PC-9 (cell line): Measurements from ENCODE around the gene OCA2.

Source experiments
- CTCF ChIP-seq: fragments of 200-600 bp; sonication (generic); conservative IDR thresholded peaks from 2 replicates; pipeline ENCODE4 v1.6.1; 2017; ENCODE audit warnings: mixed run types, antibody characterized with exemption, mild to moderate bottlenecking, moderate library complexity
- EZH2 ChIP-seq: fragments of 200-600 bp; sonication (generic); IDR thresholded peaks from 2 replicates; pipeline ENCODE4 v1.8.0; 2017; ENCODE audit warnings: antibody characterized with exemption, low read depth

- TF ChIP-seq CTCF (no peak), EZH2 (no peak)
These were observed 80.6 kb downstream of the OCA2 start for GRCh38 chr15:28018291-28019044.
